DMS114 treated with DMSO at 0.1 percent for 48 hours (cell line): ENCODE measurements around the gene FBXW4.

Experiments
- DNase-seq: peaks from one replicate; lab custom pipeline; 2025; ENCODE audit not compliant: unreplicated experiment; lab: John Stamatoyannopoulos, UW

The FBXW4 gene

DNA sequence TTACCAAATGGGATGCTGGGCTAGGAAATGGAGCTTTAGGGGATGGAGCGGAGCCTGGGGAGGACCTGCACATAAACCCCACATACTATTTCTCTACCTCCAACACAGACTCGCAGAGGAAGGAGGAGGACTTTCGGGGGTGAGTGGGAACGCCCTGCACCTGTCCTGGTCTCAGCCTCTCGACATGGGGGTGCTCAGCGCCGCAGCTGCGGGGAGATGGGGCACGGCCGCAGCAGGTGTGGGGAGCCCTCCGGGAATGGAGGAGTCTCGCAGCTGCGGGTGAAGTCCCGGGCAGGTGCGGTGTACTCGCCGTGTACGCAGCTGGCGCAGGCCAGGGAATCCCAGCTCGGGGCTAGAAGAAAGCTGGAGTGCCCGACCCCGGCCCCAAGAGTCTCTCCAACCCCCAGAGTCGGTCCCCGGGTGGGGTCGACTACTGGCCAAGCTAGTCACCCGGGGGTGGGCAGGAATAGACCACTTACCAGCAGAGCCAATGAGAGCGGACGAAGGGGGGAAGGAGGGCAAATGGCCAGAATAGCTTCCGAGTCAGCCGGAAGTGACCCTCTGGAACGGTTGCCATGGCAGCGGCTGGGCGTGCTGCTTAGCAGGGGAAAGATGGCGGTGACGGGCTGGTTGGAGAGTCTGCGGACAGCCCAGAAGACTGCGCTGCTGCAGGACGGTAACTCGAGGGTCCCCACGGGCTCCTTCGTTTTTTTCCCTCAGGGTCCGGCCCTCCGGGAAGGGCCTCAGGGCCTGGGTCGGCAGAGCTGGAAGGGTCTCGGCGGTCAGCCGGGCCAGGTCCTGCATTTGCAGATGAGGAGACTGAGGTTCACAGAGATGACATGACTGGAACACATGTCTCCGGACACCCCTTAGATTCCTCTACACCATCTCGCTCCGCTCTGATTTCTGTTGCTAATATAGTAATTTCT, 107.0 kb downstream of the FBXW4 start, which contains the start of the genes DPCD and POLL:
Gene DPCD (plus strand): TSS at position 597 of the 929 bp plus-strand sequence. CDS start 16 bp downstream, at position 613.
Gene POLL (minus strand): TSS at position 533 of the 929 bp plus-strand sequence. CDS start 897 bp downstream, outside the sequence.
- peak; percentile 97 for DNase-seq

DNA sequence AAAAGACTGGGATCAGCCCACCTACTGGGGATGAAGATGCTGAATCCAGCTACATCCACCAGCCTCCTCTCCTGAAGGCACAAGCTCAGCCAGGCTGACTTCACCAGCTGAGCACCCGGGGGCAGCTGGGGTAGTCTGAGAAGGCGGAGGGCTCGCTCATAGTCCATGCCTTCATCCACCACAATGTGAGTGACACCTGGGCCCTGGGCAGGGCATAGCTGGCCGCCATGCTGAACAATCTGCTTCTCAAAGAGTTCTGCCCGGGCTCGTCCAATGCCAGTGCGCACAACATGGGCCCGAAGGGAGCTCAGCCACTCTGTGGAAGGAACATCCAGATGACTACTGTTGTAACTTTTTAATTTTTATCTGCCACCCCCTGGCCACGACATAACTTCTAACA, 109.1 kb downstream of the FBXW4 start:
- no peak for DNase-seq

DNA sequence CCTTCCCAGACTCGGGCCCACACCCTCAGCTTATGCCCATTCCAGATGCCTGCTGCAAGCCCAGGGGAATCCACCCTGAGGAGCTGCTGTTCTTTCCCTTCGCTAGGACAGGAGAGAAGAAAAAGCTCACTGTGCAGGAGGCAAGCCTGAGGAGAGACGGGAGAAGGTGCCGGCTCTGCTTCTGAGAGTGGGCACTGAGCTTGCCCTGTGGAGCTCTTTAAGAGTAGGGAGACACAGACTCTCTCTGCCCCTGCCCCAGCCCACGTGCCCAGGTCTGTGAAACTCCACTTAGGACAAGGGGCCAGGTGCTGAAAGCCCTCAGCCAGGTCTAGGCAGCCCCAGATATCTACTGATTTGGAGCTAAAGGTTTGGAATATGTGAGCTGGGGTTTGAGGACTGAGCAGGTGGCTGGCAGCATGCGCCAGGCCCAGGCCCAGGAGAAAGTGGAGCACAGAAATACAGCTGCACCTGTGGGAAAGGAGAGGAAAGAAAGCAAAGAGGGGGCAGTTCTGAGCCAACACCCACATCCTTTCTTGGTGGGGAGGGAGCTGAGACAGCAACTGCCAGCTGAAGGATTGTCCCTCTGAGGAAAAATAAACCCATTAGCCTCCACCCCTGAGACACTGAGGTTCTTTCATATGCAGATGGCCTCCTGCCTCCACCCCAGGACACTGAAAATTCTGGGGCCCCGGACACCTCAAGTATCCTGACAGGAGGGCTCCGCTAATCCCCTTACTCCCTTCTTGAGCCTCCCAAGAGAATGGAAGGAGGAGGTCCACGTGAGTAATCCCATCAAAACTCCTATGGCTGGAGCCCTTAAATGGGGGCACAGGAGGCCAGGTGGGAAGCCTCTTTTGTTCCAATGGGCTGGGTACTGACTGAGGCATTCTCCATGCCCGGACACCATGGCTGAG, 114.2 kb downstream of the FBXW4 start:
- DNase-seq = no peak

DNA sequence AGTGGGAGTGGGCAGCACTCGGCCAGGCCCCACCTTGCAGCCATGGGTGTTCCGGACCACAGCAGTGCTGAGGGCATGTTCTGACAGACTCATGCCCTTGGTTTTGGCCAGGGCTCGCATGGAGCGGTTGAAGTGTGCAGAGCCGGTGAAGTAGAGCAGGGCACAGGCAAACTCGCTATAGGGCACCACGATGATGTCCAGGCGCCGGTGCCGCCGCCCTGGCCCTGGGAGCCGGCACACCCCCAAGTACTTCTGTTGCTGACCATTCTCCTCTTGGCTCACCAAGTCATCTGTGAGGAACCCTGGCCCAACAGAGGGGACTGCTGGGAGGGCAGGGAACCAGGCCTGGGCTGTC, 115.5 kb downstream of the FBXW4 start:
- DNase-seq = no peak

DNA sequence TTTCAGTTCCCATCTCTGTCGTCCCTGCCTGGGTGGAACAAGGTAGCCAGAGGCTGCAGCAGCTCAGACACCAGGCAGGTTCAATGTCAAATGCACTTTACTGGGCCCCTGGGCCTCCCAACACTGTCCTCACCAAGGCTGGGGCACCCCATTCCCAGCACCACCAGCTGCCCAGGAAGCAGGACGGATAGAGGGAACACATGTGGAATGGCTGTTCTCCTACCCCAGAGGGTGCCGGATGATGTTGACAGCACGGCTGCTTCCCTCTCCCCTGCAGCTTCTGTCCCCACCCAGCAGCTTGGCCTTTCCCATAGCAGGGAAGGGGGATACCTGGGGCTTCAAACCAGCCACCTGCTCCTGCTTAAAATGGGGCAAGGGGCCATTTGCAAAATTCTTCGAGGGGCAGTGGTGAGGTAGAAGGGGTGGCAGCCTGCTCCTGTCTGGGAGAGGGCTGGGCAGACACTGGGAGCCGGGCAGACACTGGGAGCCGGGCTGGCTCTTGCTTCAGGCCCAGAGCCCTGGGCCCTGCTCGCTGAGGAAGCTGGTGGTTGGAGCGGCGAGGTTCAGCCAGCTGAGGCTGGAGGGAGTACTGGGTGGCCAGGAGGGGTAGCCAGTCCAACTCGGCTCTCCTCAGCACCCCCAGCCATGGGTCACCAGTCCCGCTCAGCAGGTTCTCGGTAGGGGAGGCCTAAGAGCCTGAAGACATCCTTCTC, 116.0 kb downstream of the FBXW4 start:
- DNase-seq = no peak

DNA sequence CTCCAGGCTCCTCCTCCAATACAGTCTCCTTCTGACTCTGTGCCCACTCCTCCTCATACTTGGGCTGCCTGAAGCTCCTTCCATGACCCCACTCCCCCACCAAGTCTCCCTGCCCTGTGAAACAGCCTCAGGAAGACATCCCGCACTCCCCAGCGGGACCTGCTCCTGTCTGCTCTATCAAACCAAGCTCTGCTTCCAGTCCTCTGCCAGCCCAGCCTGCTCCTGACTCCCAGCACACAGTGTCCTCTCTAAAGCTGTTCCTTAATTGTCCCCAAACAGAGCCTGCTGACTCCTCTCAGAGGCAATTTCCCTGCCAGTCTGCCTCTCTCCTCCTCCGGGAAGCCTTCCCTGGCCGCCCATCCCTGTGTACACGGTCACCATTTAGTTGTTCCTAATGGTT, 116.8 kb downstream of the FBXW4 start:
- DNase-seq = no peak

DNA sequence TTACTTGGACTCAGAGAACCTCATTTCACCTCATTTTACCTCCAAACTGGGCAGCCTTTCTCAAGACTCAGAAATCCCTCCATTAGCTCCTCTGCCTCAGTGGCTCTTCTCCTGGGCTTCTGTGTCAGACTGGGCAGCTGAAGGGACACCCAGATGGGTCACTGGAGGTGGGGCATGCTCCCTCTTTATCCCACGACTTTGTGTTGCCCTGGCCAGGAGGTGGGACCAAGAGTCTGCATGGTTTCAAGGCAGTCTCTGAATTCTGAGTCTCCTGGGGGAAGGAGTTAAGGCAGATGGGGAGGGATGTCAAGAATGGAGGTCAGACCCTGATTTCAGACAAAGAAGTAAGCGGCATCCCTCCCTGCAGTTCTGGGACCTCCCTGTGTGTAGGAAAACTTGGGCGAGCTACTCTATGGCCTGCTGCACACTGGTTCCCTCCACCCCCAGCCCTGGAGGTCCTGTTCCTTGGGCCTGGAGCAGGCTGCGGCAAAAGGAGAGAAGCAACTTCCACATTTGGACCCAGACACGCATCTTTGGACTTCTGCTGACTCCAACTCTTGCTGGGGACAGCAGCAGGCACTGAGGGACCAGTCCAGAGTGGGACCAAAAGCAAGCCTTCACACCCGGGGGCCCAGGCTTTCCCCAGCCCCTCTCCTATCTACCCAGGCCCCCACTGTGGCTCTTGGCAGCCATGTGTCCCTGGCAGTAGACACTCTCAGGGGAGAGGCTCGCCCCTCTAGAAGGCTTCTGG, 117.7 kb downstream of the FBXW4 start:
- DNase-seq = no peak

DNA sequence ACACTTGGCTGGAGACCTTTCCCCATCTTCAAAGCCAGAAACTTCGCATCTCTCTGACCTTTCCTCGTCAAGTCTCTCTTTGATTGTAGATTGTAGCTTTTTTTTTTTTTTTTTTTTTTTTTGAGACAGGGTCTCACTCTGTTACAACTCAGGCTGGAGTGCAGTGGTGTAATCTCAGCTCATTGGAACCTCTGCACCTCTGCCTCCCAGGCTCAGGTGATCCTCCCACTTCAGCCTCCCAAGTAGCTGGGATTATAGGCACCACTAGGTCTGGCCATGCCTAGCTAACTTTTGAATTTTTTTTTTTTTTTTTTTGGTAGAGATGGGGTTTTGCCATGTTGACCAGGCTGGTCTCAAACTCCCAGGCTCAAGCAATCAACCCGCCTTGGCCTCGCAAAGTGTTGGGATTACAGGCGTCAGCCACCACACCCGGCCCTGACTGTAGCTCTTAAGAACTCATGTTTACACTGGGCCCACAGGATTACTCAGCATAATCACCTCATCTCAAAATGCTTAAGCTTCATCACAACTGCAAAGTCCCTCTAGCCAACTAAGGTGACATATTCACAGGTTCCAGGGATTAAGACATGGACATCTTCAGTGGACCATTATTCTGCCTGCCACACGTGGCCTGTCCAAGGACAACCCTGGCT, 118.6 kb downstream of the FBXW4 start:
- DNase-seq = no peak

DNA sequence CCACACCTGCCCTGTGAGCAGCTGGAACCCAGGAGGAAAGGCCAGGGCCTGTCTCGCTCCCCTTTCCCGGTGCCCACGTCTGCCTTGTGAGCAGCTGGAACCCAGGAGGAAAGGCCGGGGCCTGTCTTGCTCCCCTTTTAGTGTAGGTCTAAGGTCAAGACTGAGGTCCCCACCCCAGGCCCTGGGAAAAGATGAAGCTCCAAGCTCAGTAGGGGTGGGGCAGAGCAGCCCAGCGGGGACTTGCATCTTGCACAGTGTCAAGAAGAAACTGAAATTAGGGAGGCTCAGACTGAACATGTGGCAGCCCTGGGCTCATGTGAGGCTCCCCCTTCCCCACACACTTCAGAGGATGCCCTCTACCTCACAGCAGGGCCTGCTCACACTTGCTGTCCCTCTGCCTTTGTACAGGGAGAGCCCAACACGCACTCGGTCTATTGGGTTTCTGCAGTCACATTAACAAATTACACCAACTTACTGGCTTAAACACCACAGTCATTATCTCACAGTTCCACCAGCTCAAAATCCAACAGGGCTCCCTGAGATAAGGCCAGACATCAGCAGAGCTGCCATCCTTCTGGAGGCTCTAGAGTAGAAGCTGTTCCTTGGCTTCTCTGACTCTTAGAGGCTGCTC, 119.3 kb downstream of the FBXW4 start:
- DNase-seq = no peak

DNA sequence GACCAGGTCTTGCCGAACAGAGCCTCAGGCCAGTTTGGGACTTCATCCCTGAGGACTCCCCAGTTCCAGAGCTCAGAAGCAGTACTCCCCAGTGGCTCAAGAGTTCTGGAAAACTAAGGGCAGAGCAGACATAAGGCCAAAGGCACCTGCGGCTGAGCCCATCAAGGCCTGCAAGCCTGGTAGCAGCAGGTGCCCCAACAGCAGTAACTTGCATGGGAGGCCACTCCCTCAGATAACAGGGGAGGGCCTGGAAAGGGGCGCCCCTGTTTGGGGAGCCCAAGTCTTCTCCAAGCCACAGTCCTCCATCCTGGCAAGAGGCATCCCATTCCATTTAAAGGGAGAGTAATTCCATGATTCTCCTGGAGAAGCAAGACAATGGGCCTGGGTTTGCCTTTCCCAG, 119.9 kb downstream of the FBXW4 start:
- DNase-seq = no peak

DNA sequence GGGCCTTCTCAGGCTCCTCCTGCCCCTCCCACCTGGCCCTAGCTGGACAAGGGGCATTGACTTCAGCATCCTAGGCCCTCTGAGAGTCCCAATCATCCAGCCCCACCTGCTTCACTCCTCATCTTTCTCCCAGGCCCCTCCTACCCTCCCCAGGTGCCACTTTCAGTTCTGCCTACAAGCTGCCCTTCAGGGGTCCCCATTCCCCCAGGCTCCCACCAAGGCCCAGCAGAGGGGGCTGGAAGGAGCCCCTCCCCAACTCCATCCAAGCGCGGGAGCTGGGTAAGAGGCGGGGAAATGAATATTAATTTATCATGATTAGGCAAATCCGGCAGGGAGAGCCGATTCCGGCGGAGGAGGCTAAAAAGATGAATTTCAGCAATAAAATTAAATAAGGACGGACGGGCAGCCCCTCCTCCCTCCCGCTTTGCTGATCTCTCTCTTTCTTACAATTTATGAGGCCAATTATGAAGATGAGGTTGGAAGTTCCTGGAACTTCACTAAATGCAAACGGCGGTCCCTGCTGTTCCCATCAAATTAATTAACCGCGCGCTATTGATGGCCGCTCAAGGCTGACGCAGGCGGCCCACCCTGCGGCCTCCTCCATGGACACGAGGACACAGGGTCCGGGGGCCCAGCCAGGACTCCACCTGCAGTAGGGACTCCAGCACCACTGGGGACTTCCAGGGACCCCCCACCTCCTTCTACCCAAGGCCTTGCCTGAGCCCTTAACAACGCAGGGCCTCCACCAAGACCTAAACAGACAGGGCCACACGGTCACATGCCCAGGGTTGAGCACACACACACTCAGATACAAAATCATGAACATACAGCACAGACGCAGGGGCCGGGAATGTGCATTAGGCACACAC, 120.9 kb downstream of the FBXW4 start:
- no peak for DNase-seq

DNA sequence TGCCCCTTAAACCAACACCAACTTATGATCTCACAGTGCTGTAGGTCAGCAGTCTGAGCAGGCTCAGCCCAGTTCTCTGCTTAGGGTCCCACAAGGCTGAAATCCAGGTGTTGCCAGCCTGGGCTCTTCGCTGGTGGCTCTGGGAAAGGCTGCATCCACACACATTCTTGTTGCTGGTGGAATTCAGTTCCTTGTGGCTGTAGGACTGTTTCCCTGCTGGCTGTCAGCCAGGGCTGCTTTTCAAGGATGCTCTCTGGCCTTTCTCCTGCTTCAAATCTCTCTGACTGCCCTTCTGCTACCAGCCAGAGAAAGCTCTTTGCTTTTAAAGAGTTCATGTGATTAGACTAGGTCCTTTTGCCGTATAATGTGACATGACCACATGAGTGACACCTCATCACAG, 122.2 kb downstream of the FBXW4 start:
- no peak for DNase-seq

DNA sequence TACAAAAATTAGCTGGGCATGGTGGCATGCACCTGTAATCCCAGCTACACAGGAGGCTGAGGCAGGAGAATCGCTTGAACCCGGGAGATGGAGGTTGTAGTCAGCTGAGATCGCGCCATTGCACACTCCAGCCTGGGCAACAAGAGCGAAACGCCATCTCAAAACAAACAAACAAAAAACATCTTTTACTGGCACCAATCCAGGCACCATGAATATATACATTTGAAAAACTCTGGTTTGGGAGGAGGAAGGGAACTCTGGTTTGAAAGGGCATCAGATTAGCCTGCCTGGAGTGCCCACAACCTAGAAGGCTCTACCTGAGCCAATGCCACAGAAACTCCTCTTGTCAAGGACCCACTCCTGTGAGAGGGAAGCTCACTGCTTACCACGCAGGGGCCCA, 122.8 kb downstream of the FBXW4 start:
- no peak for DNase-seq

DNA sequence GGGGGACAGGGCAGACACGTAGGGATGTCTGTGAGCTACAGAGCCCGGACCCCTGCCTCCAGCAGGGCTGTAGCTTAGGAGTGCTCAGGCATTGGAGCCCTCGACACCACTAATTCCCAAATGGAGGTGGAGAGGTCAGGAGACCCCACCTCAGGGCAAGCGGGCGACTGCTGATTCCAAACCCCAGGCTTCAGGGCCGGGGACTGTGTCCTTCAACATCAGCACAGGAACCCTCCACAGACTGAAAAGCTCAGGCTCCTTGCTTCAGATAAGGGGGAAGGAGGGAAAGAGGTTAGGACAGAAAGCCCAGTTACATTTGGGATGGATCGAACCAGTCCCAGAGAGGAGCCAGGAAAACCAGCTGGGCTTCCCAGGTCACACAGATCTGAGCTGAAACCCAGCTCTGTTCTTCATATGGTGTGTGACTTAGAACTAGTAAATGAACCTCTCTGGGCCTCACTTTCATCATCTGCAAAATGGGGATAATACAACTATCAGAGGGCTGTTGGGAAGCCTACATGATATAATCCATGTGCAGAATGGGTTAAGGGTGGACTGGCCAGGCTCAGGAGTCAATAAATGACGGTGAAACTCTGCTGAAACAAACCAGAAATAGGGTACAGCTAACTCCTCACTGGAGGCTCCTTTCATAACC, 123.6 kb downstream of the FBXW4 start:
- DNase-seq = no peak

DNA sequence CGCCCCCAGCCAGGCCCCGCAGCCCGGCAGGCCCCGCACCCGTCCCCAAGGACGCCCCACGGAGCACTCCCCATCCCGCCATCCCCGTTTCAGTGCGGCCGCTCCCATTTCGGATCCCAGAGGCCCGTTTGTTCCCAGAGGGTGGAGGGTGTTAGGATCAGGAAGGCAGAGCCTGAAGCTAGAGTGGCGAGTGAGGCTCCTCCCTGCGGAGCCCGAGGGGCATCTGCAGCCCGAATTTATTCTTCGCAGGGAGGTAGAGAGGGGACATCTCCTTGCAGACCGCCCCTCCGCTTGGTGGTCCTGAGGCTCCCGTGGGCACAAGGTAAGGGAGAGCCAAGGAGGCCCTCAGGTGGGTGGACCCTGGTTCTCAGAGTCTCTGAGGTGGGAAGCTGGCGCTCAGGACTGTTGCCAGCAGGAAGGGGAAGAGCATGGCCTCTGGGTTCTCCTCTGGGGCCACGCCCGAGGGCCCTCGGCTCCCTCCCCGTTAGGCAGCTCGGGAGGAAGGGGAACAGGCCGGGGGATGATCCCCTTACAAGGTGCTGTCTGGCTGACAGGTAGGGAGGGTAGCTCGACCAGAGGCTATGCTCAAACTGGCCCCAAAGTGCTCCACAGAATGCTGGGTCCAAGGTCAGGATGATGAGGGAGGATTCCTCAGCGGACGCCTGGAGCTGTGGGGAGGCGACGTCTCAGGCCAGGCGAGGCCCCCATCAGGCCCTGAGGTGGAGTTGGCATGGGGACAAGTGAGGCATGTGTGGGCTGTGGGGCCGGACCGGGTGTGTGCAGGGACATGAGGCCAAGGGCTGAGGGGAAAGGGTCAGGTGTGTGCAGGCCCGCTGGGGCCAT, 124.3 kb downstream of the FBXW4 start:
- DNase-seq = peak; percentile 44

DNA sequence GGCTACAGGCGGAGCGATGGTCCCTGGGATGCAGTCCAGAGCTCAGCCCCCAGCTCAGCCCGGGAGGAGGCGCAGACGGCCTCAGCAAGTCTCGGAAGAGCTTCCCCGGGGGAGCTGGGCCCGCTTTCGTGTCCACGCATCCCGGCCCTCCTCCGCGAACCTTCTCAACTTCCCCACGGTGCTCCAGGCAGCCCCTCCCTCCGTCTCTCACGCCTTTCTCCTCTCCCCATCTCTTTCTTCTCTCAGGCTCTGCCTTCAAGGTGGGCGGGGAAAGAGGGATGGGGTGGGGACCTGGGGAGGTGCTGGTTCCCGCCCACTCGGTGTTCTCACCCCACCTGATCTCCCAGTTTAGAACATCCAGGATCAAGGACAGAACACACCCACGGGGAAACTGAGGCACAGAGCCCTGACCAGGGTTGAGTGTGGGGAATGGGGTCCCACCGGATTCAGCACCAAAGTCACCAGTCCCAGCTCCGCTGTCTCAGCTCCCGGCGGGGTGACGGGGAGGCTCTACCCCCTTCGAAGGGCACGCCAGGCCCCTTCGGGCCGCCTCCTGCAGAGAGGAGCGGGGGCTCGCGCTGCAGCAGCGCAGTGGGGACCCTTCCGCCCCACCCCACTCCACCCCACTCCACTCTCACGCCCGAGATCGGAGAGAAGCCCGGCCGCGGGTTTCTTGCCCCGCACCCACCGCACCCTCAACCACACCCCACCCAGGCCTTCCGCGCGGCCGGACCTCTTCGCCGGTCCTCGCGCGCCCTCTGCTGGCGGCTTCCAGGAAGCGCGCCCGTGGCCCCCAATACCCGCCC, 125.1 kb downstream of the FBXW4 start:
- peak; percentile 58 for DNase-seq
